Measurements from ENCODE around the gene ATP6V0D1.

The ATP6V0D1 gene

DNA sequence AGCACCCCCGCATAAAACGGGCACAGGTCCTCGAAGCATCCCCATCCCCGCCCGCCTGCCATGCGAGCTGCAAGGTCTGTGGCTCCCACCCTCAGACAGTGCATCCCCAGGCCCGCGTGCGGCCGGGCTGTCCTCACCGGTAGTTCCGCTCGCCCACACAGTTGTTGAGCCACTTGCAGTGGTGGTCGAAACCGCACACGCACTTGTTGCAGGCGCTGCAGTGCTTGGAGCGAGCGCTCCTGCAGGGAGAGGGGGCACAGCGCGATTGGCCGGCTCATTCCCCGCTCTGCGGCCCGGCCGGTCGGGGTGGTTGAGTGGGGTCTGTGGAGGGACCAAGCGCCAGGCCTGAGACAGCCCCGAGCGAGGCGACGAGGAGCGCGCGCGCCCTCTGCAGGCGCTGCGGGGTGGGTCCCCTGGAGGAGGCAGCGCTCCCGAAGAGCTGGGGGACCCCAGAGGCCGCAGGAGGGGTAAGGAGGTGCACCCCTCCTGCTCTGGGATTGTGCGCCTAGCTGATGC lies 81.7 kb downstream of the ATP6V0D1 start:
- H3K27ac ChIP-seq, result no peak overlapping the region
- TF ChIP-seq, protein P1, sequence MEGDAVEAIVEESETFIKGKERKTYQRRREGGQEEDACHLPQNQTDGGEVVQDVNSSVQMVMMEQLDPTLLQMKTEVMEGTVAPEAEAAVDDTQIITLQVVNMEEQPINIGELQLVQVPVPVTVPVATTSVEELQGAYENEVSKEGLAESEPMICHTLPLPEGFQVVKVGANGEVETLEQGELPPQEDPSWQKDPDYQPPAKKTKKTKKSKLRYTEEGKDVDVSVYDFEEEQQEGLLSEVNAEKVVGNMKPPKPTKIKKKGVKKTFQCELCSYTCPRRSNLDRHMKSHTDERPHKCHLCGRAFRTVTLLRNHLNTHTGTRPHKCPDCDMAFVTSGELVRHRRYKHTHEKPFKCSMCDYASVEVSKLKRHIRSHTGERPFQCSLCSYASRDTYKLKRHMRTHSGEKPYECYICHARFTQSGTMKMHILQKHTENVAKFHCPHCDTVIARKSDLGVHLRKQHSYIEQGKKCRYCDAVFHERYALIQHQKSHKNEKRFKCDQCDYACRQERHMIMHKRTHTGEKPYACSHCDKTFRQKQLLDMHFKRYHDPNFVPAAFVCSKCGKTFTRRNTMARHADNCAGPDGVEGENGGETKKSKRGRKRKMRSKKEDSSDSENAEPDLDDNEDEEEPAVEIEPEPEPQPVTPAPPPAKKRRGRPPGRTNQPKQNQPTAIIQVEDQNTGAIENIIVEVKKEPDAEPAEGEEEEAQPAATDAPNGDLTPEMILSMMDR (conservative IDR thresholded peaks at IDR 0.05), result no peak

DNA sequence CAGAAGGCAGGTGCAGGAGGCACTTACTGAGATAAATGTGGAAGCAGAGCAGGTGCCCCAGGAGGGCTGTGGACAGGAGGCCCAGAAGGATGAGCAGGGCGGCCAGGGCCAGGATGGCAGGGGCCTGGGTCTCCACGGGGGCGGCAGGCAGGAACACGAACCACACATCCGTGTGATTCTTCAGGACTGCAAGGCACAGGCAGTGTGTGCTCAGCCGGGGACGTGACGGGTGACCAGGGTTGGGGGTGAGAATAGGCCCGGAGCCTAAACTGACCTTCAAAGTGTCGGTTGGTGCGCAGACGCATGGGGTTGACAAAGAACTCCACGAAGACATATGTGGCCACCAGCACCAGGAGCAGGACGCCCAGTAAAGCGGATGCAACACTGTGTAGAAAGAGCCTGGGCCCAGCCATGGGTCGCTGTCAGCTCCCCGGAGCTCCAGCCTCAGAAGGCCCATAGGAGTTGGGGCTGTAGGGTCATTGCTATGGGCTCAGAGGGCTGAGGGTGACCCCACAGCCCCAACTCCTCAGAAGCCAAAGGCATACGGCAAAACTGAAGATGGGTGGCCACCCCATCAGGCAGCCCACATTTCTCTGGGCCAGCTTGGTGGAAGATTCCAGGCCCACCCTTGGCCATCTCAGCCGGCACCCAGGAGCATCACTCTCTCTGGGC lies 82.3 kb downstream of the ATP6V0D1 start:
- no peak overlapping the region for H3K27ac ChIP-seq
- TF ChIP-seq, protein P1 (conservative IDR thresholded peaks at IDR 0.05), result no peak

DNA sequence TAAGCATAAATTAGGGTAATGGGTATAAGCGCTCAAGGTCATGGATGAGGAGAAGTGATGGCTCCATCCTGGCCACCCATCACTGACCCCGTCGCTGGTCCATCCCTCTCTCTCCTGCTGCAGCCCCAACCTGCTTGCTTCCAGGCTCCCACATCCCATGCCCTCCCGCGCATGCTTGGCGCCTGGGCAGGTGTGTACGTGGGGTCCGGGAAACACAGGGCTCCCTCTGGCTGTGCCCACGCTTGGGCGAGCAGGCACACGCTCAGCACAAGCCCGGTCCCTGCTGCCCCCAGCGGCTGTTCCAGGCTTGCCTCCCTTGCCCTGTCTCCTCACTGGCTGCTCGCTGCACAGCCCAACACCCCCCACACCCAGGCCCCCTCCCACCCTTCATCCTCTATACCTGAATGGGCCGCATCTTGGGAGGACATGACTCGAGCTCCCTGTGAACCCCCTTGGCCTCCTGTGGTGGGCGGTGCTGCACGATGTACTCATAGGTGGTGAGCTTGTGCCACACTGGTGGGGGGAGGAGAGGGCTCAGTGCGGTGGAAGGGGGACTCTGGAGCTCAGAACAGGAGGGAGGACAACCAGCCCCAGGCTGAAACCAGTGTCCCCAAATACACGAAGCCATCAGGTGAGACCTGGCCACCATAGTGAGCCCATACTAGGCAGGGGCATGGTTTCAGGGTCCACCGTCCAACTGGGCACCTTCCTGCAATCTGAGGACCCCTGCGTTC lies 83.0 kb downstream of the ATP6V0D1 start:
- TF ChIP-seq, protein P1 (conservative IDR thresholded peaks at IDR 0.05), result no peak
- no peak overlapping the region for H3K27ac ChIP-seq

DNA sequence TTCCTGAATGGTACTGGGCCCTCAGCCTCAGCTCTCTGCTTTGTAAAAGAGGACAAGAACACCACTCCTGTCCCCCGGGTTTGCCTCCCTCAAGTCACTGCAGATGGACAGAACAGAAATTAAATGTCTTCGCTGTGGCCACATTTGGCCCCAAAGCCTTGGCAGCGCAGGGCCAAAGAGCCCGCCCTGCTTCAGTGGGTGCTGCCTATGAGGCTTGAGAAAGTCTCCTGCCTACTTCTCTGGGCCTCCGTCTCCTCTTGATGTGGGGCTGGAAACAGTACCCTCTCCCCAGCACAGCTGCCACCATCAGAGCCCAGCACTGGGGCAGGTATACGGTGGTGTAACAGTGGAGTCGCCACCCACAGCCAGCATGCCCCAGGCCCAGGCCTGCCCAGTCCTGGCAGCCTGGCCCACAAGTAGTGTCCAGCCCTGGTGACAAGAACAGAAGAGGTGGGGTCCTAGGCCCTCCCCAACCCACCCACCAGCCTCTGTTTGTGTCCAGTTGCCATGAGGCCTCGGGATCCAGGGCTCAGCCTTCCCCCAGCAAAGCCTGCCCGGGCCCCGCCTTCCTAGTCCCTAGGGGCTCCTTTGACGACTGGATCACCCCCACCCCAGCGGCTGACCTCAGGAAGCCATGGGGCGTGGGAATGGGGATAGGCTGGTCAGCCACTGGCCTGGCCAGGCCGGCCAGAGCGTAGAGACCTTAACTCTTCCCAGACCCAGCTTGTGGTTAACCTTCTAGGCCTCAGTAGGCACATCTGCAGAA lies 83.7 kb downstream of the ATP6V0D1 start:
- TF ChIP-seq, protein P1 (conservative IDR thresholded peaks at IDR 0.05), result no peak
- no peak overlapping the region for H3K27ac ChIP-seq

DNA sequence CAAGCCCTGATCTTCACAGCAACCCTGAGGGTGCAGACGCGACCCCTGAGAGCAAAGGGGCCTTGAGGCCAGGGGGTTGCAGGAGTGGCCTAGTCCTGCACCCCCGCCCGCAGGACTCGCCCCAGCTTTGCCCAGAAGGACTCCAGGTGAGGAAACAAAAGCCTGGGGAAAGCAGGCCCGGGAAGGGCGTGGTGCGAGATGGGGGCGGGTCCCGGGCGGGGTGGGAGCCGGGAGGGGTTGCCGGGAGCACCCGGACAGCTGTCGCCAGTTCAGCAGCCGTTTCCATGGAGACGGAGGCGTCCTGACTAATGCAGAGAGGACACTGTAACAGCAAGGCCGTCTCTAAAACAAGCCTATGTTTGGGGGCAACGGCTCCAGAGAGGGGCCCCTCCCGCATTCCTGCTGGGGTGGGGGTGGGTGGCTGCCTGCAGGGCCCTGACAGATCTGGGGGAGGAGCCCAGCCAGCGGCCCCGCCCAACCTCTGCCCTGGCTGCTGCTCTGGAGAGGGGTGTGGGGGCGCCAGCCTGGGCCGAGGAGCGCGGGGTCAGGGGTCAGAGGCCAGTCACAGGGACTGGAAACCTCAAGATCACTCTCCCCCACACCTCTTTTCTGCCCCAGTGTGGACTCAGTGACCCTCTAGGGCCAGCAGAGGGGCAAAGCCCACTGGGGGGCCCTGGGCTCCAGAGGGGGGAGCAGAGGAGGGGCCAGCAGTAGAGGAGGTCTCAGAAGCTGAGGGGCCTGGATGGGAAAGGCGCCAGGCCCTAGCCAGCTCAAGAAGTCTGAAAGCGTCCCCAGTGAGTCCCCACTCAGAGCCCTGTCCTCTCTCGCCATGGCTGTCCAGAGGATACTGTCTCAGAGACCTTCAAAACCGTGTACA lies 84.6 kb downstream of the ATP6V0D1 start:
- TF ChIP-seq, protein P1 (conservative IDR thresholded peaks at IDR 0.05), result no peak
- H3K27ac ChIP-seq, result no peak overlapping the region

DNA sequence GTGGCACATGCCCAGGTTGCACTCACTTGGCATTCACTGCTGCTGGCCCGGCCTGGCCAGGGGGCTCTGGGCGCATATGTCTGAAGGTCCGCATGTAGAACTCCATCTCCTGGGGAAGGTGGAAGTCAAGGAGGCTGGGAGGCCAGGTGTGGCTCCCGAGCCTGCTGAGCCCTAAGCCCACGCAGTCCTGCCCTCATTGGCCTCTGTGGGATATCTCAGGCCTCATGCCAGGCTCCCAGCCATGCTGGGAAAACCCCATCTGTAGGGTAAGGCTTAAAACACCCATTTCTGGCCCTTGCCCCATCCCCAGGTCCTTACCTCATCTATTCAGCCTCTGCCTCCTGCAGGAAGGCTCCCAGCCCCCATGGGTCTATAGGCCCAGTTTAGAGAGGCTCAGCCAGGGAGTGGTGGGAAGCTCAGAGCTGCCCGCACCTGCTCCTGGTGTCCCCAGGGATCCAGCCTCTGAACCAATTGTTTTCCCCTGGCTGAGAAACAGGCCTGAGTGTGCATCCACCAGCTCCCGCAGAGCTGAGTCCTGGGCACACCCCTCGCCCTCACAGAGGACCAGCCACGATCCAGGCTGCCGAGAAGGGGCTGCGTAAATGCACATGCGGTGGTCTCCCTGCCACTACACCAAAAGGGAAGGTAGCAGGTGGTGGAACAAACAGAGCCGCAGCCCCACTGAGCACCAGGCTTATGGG lies 85.3 kb downstream of the ATP6V0D1 start:
- no peak overlapping the region for H3K27ac ChIP-seq
- TF ChIP-seq, protein P1 (conservative IDR thresholded peaks at IDR 0.05), result no peak
